Activated naive CD4-positive, alpha-beta T cell treated with anti-CD3 and anti-CD28 coated beads, Interleukin-2, amount 50 U/mL, for 16 hours (primary cell): Measurements from ENCODE around the gene RNF145.
"Not testable (repeated sequence)": the region's sequence is repeated elsewhere in the genome, so short reads cannot be mapped to it uniquely, and the experiment has no call there.

Experiments
- DNase-seq: peaks from one replicate; pipeline ENCODE4 v3.0.0-alpha.2; 2020

The RNF145 gene

GRCh38 chr5:159155960-159156359, 53.4 kb downstream of the RNF145 start:
- DNase-seq = no peak

- DNase-seq = no peak
These were observed 56.5 kb downstream of the RNF145 start for GRCh38 chr5:159152876-159153275.

- DNase-seq = no peak
These were observed 60.3 kb downstream of the RNF145 start for GRCh38 chr5:159149085-159149484.

- DNase-seq = no peak
These were observed 61.4 kb downstream of the RNF145 start for GRCh38 chr5:159147976-159148375.

- no peak for DNase-seq
These were observed 62.5 kb downstream of the RNF145 start for GRCh38 chr5:159146839-159147238.

GRCh38 chr5:159145160-159145559, 64.2 kb downstream of the RNF145 start:
- not testable (repeated sequence) for DNase-seq

GRCh38 chr5:159139802-159140201, 69.6 kb downstream of the RNF145 start:
- DNase-seq = no peak

GRCh38 chr5:159135896-159136531, 73.3 kb downstream of the RNF145 start:
- DNase-seq = no peak

GRCh38 chr5:159133041-159133741, 76.2 kb downstream of the RNF145 start:
- no peak for DNase-seq

- no peak for DNase-seq
These were observed 76.8 kb downstream of the RNF145 start for GRCh38 chr5:159132429-159133040.

GRCh38 chr5:159131951-159132350, 77.4 kb downstream of the RNF145 start:
- DNase-seq = no peak

- DNase-seq = no peak
These were observed 78.5 kb downstream of the RNF145 start for GRCh38 chr5:159130871-159131270.

GRCh38 chr5:159128070-159128541, 81.2 kb downstream of the RNF145 start:
- DNase-seq = no peak

GRCh38 chr5:159123700-159124099, 85.7 kb downstream of the RNF145 start:
- DNase-seq = no peak

- no peak for DNase-seq
These were observed 86.2 kb downstream of the RNF145 start for GRCh38 chr5:159123189-159123588.

- DNase-seq = no peak
These were observed 88.3 kb downstream of the RNF145 start for GRCh38 chr5:159121061-159121460.

- DNase-seq = no peak
These were observed 88.9 kb downstream of the RNF145 start for GRCh38 chr5:159120446-159120845.

- DNase-seq = not testable (repeated sequence)
These were observed 89.5 kb downstream of the RNF145 start for GRCh38 chr5:159119842-159120241.

- not testable (repeated sequence) for DNase-seq
These were observed 90.2 kb downstream of the RNF145 start for GRCh38 chr5:159118958-159119659.

- no peak for DNase-seq
These were observed 95.9 kb downstream of the RNF145 start for GRCh38 chr5:159113405-159113804.

- no peak for DNase-seq
These were observed 96.9 kb downstream of the RNF145 start for GRCh38 chr5:159112436-159112835.
